ENCODE measurements around the gene HLTF.

GRCh38 chr3:149091983-149092382 lies 5.7 kb upstream of the HLTF start:
- TF ChIP-seq YY1 (IDR thresholded peaks at IDR 0.05; ENCODE audit: insufficient read depth, insufficient read length) (no peak), ZNF274 (IDR thresholded peaks at IDR 0.05; ENCODE audit: low read depth, low read length) (no peak)
